D721Med (cell line): ENCODE measurements around the gene TNFAIP1.

Experiments used
- DNase-seq: peaks from one replicate; pipeline ENCODE4 v3.0.0; 2011; ENCODE audit warnings: low spot score; ENCODE audit not compliant: insufficient read length
- FAIRE-seq: peaks from 2 replicates; lab custom pipeline; 2011; peaks lifted over from hg19 to GRCh38; lab: Jason Lieb, UNC
- CTCF ChIP-seq: IDR thresholded peaks from 2 replicates; pipeline ENCODE4 v1.5.1; 2012; ENCODE audit warnings: mild to moderate bottlenecking, control low read depth; ENCODE audit not compliant: insufficient read depth; ENCODE audit errors: missing control alignments

Gene TNFAIP1

GRCh38 chr17:28295677-28296578, 39.6 kb upstream of the TNFAIP1 start:
- no peak for DNase-seq
- FAIRE-seq, result no peak
- TF ChIP-seq CTCF, result no peak

- no peak for FAIRE-seq
- no peak for DNase-seq
- no peak for TF ChIP-seq CTCF
Measured at GRCh38 chr17:28298449-28298848, 37.1 kb upstream of the TNFAIP1 start.

- no peak for FAIRE-seq
Measured at GRCh38 chr17:28306954-28307401, 28.6 kb upstream of the TNFAIP1 start.

GRCh38 chr17:28313841-28314240, 21.7 kb upstream of the TNFAIP1 start:
- FAIRE-seq, result no peak
- TF ChIP-seq CTCF, result no peak
- DNase-seq, result no peak

More at GRCh38 chr17:28306954-28307401, 28.6 kb upstream of the TNFAIP1 start:
- no peak for DNase-seq
- no peak for TF ChIP-seq CTCF

- FAIRE-seq, result no peak
- no peak for TF ChIP-seq CTCF
Measured at GRCh38 chr17:28315846-28316705, 19.5 kb upstream of the TNFAIP1 start.

GRCh38 chr17:28317099-28317965, 18.2 kb upstream of the TNFAIP1 start:
- FAIRE-seq (no peak), DNase-seq (no peak)
- no peak for TF ChIP-seq CTCF

More at GRCh38 chr17:28315846-28316705, 19.5 kb upstream of the TNFAIP1 start:
- no peak for DNase-seq
